Adrenal gland (tissue), 5 donors: Measurements from ENCODE around the gene PNPLA7.

Experiments
- POLR2A ChIP-seq, 2 donors: fragments of 450-650 bp; IDR thresholded peaks; one replicate each; pipeline ENCODE4 v1.6.1; 2017; ENCODE audit warnings: antibody characterized with exemption in 2 of 2, mild to moderate bottlenecking in 2 of 2, moderate library complexity in 1 of 2
- TF ChIP-seq, protein P1 (sequence below), 6 experiments: fragments of 450-650 bp in 4 of 6; fragments of 200-600 bp in 2 of 6; sonication (generic) in 1 of 6; IDR thresholded peaks; 1 replicate in 5 of 6; 2 replicates in 1 of 6; pipeline versions ENCODE4 v1.5.1 to v1.8.0; 2016 to 2021; ENCODE audit warnings: antibody characterized with exemption in 6 of 6, mild to moderate bottlenecking in 2 of 6, moderate library complexity in 1 of 6
- donor health status: DM: no; HTN: no; CAD: no.

DNA sequence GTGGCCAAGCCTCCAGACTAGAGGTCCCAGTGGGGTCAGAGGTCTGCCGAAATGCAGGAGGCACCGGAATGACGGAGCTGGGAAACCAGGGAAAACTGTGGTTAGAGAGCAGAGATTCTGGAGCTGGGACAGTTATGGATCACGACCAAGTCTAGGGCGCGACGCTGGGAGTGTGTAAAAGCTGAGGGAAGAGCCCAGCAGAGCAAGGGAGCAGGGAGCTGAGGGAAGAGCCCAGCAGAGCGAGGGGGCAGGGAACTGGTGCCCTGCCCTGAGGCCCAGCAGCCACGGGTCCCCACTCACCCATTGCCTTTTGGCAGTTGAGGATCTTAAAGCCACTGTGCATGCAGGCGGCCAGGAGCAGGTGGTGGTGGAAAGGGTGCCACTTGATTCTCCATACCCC is 13.9 kb upstream of the PNPLA7 start:
- TF ChIP-seq, protein P1, sequence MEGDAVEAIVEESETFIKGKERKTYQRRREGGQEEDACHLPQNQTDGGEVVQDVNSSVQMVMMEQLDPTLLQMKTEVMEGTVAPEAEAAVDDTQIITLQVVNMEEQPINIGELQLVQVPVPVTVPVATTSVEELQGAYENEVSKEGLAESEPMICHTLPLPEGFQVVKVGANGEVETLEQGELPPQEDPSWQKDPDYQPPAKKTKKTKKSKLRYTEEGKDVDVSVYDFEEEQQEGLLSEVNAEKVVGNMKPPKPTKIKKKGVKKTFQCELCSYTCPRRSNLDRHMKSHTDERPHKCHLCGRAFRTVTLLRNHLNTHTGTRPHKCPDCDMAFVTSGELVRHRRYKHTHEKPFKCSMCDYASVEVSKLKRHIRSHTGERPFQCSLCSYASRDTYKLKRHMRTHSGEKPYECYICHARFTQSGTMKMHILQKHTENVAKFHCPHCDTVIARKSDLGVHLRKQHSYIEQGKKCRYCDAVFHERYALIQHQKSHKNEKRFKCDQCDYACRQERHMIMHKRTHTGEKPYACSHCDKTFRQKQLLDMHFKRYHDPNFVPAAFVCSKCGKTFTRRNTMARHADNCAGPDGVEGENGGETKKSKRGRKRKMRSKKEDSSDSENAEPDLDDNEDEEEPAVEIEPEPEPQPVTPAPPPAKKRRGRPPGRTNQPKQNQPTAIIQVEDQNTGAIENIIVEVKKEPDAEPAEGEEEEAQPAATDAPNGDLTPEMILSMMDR (IDR thresholded peaks at IDR 0.05): no peak
- no peak for TF ChIP-seq POLR2A (IDR thresholded peaks at IDR 0.05)
